NOMO-1 treated with DMSO at 0.1 percent for 48 hours (cell line): ENCODE data around the gene SLC17A4.
"Not testable (repeated sequence)": the region's sequence is repeated elsewhere in the genome, so short reads cannot be mapped to it uniquely, and the experiment has no call there.

Experiments
- DNase-seq: peaks from one replicate; lab custom pipeline; 2025; ENCODE audit not compliant: unreplicated experiment; lab: John Stamatoyannopoulos, UW

Gene SLC17A4

DNA sequence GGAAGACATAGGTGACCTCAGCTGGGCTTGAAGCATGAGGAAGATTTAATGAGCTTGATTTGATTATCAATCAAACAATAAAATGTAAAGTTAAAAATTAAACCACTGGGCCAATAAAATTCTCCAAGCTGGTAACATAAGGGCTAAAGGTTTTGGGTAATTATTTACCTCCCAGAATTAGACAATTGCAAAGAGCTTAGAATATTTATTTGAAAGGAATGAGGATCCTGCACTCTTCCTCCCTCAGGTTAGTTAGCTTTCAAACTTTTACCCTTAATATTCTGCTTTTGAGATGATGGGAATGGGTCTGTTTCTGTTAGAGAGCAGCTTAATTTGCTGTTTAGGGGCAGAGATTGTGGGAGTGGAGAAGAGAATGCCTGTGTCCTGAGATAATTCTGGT is at the start of gene SLC17A4:
SLC17A4 (plus strand) TSS at position 208 of the 400 bp plus-strand sequence. CDS start 7,221 bp downstream, outside the sequence.
- DNase-seq, result no peak

DNA sequence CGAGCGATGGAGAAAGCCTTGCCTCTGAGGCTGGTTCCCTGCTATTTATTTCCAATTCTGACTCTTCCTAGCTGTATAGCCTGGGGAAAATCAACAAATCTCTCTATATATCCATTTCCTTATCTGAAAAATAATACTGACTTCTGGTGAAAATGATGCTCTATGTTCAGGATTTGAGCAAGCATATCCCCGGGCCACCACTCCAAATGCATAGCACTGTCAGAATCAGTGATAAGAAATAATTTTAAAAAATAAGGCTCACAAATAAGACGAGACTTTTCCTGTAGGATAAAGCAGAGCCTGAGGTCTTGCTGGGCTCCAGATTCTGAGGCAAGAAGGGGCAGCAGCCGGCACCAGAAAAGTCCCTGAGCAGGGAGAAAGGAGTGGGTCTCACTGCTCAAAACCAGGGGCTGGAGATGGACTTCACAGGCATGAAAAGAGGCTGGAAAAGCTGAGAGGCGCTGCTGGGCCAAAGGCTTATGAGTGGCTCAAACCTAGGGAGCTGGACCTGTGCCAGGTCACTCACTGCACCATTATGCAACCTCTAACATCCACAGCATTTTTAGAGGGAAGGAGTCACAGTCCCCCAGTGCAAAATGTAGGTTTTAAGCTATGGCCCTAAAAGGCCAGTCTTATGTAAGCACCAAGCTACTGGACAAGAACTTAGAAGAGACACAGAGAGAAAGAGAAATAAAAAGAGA is 48.1 kb upstream of the SLC17A4 start:
- DNase-seq, result no peak

- DNase-seq, result no peak
These were observed 44.8 kb upstream of the SLC17A4 start for GRCh38 chr6:25709761-25710160.

- DNase-seq, result no peak
These were observed 44.3 kb upstream of the SLC17A4 start for GRCh38 chr6:25710287-25710686.

DNA sequence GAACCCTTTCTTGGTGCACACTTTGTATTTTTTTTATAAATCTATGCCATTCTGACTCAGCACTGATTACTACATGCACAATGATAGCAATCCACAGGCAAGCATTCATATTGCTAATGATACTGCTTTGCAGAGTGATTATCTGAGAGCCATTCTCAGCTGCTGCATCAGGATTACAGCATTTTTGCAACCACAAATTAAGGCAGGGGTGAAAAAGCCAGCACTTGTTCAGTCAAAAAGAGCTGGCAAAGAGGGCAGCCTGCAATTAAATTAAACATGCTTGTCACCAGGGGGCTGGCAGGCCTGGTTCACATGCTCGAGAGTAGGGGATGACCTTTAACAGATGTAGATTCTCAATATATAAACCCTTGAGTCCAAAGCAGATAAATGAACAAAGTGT is 40.7 kb upstream of the SLC17A4 start:
- DNase-seq, result no peak

DNA sequence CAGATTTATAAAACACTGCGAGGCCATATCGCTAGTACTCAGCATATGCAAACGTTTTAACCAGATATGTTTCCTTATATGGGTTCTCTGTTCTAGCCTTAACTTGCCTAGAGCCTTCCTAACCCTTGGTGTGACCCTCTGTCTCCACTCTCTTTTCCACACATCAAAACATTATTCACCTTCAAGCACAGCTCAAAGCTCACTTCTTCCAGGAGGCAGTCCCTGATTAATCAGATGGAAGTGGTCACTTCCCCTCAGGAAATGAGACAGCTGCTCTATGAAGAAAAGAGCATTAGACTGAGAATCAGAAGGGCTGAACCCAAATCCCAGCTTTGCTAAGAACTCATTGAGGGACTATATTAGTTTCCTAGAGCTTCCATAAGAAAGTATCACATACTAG is 39.8 kb upstream of the SLC17A4 start:
- DNase-seq, result no peak

DNA sequence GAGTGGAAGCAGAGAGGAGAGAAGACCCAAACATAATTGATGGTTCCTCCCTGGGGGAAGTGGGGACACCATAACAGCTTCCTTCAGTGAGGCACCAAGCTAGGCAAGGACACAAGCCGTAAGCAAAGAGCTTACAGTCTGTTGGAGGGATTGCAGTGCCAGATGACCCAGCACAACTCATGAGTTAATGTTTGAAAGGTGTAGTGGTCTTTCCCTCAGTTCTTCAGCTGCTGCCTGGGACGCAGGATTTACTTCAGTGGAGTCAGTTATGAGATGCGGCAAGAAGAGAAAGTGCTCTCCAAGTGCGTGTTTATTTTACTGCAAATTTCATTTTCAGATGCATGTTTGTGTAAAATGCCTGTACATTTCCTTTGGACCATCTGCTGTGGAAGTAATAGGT is 38.7 kb upstream of the SLC17A4 start:
- no peak for DNase-seq

DNA sequence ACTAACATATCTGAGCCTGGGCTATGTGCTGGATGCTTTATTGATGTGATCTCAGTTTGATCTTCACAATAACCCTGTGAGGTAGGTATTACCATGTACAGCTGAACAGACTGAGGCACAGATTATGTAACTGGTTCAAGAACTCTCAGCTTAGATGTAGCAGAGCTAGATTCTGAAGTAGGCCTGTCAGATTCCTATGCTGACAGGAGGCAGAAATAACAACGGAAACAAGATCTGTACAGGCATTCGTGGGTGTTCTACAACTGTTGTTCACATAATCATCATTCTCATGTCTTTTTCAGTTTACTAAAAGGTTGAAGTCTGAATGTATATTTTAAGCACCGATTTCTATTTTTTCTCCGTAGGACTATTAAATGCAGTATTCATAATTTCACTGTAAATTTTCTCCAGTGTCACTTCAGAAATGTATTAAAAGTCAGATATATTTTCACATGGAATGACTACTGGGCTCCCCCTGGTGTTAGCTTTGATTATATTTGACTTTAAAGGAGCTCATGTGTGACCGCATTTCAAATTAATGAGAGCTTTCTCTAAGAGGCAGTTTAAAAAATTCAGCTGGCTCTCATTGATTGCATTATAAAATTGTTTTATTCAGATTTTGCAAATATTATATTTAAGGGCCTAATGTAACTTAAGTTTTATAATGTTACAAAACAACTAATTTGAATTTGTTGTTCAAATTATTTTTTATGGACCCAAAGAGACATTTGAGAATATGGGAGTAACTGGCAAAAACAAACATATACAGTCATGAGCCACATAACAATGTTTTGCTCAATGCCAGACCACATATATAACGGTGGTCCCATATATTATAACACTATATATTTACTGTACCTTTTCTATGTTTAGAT is 36.4 kb upstream of the SLC17A4 start:
- DNase-seq, result peak; percentile 53

DNA sequence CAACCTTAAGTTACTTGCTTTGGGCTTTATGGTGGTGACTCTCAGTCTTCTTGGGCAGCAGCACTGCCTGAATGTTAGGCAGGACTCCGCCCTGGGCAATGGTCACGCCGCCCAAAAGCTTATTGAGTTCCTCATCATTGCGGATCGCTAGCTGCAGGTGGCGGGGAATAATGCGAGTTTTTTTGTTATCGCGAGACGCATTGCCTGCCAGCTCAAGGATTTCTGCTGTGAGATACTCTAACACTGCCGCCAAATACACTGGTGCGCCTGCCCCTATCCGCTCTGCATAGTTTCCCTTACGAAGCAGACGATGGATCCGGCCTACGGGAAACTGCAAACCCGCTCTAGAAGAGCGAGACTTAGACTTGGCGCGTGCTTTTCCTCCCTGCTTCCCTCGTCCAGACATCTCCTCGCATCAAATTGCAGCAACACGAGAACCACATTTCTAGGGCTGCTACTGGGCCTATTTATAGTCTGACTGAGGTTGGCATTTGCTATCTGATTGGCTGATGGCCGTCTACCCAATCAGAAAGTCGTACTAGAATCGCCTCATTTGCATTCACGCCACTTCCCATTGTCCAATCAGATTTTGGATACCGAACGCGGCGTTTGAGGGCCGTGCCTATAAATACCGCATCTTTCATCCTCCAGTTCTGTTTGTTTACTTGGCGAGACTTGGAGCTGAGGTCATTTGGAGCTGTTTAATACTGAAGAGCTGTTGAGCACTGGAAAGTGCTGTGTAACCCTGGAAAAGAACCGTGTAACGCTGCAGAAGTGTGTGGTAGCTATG is 28.2 kb upstream of the SLC17A4 start:
- no peak for DNase-seq

DNA sequence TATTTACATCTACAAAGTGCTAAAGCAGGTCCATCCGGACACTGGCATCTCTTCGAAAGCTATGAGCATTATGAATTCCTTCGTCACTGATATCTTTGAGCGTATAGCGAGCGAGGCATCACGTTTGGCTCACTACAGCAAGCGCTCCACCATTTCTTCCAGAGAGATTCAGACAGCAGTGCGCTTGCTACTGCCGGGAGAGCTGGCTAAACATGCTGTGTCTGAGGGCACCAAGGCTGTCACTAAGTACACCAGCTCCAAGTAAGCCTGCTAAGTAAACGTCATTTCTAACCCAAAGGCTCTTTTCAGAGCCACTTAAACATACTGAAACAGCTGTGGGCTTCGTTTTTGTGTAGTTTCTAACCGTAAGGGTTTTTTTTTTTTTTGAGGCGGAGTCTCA is 27.5 kb upstream of the SLC17A4 start:
- DNase-seq, result no peak

GRCh38 chr6:25730907-25731306 is 23.6 kb upstream of the SLC17A4 start:
- no peak for DNase-seq

GRCh38 chr6:25731721-25732120 is 22.8 kb upstream of the SLC17A4 start:
- DNase-seq, result no peak

DNA sequence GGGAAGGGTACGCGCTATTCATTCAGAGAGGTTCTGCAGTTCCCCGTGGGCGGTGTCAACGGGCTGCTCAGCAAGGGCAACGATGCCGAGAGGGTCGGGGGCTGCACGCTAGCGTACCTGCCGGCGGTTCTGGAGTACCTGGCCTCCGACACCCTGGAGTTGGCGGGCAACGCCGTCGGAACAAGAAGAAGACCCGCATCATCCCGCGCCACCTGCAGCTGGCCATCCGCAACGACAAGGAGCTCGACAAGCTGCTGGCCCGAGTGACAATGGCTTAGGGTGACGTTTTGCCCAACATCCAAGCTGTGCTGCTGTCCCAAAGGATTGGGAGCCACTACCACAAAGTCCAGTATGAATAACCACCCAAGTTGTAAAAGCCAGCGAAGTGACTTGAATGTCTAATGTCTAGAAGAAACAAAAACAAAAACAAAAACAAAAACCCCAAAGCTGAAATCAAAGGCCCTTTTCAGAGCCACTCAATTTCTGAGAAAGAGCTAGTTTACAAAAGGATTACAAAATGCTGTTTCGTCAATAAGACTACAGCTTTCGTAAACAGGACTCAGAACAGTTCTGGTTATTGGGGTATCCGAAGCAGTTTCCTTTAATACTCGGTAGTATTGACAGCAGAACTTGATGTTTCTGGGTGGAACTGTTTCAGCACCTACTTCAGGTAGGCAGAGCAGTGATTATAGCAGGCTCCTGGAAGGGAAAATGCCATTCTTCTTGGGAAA is 21.9 kb upstream of the SLC17A4 start:
- DNase-seq, result no peak

DNA sequence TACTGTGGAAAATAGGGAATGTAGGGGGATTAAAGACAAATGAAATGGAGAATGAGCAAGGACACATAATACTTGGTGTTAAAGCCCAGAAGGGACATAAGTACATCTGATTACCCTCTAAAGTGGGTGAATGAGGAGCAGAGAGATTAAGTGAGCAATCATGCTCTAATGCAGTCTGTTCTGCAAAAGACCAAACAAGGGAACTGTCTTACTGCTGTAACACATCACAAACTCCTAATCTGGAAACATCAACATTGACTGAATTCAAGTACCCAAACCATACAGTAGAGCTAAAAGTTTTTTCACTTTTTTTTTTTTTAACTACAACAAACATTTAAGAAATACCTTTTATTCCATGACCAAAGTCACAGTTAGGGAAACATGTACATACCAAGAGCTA is 19.3 kb upstream of the SLC17A4 start:
- no peak for DNase-seq

GRCh38 chr6:25743868-25744267 is 10.7 kb upstream of the SLC17A4 start:
- DNase-seq, result no peak

GRCh38 chr6:25745836-25746235 is 8.7 kb upstream of the SLC17A4 start:
- no peak for DNase-seq

GRCh38 chr6:25746968-25747367 is 7.6 kb upstream of the SLC17A4 start:
- no peak for DNase-seq

DNA sequence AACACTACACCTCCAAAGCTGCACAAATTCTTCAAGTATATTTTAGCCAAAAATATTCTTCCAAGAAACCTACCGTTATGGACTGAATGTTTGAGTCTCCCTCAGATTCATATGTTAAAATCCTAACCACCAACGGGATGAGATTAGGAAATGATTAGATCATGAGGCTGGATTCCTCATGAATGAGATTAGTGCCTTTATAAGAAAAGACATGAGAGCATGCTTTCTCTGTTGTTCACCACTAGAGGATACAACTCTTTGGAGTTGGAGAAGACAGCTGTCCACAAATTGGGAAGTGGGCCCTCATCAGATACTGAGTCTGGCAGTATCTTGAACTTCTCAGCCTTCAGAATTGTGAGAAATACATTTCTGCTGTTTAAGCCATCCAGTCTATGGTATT is 7.1 kb upstream of the SLC17A4 start:
- no peak for DNase-seq

DNA sequence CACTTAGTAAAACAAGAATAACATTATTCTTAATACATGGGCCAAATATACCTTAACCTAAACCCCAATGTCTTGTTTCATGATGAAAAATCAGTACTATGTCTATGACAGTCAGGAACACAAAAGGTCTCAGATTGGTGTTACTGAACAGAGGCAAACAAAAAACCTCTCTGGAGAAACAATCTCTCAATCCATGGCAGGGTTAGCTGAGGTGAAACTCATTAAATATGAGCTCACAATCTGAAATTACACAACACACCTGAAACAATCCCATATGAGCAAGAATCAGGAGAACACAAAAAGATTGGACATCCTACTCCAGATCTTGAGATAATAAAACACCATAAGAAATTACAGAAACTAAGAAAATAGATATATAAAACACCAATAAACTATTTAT is 6.5 kb upstream of the SLC17A4 start:
- no peak for DNase-seq

DNA sequence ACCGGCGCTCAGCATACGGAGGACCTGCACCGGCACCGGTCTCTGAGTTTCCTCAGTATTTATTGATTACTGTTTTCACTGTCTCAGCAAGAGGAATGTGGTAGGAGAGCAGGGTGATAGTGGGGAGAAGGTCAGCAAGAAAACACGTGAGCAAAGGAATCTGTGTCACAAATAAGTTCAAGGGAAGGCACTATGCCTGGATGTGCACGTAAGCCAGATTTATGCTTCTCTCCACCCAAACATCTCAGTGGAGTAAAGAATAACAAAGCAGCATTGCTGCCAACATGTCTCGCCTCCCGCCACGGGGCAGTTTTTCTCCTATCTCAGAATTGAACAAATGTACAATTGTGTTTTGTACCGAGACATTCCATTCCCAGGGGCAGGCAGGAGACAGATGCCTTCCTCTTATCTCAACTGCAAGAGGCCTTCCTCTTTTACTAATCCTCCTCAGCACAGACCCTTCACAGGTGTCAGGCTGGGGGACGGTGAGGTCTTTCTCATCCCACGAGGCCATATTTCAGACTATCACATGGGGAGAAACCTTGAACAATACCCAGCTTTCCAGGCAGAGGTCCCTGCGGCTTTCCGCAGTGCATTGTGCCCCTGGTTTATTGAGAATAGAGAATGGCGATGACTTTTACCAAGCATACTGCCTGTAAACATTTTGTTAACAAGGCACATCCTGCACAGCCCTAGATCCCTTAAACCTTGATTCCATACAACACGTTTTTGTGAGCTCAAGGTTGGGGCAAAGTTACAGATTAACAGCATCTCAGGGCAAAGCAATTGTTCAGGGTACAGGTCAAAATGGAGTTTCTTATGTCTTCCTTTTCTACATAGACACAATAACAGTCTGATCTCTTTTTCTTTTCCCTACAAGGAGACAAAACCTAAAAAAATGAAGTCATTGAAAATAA is 5.7 kb upstream of the SLC17A4 start:
- not testable (repeated sequence) for DNase-seq
